HFFc6 (cell line): ENCODE results near the gene SOX6. TPM values are rescaled to one million over a fixed set of nuclear protein-coding genes. Genes with fewer than 3 reads are reported as not detected.

Source experiments
- DNase-seq: peaks from one replicate; pipeline ENCODE4 v3.0.0-alpha.2; 2018
- H3K27ac Mint-ChIP-seq: 2 replicates; pipeline ENCODE4 v1.8.0; 2020; ENCODE audit warnings: mild to moderate bottlenecking, mixed read lengths
- H3K27me3 Mint-ChIP-seq: 2 replicates; pipeline ENCODE4 v1.8.0; 2021; ENCODE audit warnings: mild to moderate bottlenecking, moderate library complexity, mixed read lengths; ENCODE audit not compliant: insufficient read depth
- H3K36me3 Mint-ChIP-seq: 2 replicates; pipeline ENCODE4 v1.8.0; 2021; ENCODE audit warnings: low read depth, mixed read lengths
- H3K4me1 Mint-ChIP-seq: 2 replicates; pipeline ENCODE4 v1.8.0; 2020; ENCODE audit warnings: low read depth, mixed read lengths
- H3K4me3 Mint-ChIP-seq: 2 replicates; pipeline ENCODE4 v1.8.0; 2020; ENCODE audit warnings: mild to moderate bottlenecking, moderate library complexity, mixed read lengths
- H3K9me3 Mint-ChIP-seq: 2 replicates; pipeline ENCODE4 v1.8.0; 2020; ENCODE audit warnings: mild to moderate bottlenecking, mixed read lengths
- CTCF ChIP-seq: fragments of 200-600 bp; sonication (generic); IDR thresholded peaks from 2 replicates; pipeline ENCODE4 v1.5.0; 2021; ENCODE audit warnings: antibody characterized with exemption, mild to moderate bottlenecking
- total RNA-seq, 6 experiments: library from RNA; stranded (reverse); fragmentation: NEBNext Ultra II Directional; extraction: Animal tissue kit (Norgen Biotek cat#: 25700); gene quantifications; 2 replicates in 1 of 6; 3 replicates in 5 of 6; pipeline ENCODE4 v1.2.3, GENCODE V29; 2021

The SOX6 gene
- total RNA-seq, 6 experiments from 2014 or later = 0.66 to 6.5 (median 1.4) TPM

DNA sequence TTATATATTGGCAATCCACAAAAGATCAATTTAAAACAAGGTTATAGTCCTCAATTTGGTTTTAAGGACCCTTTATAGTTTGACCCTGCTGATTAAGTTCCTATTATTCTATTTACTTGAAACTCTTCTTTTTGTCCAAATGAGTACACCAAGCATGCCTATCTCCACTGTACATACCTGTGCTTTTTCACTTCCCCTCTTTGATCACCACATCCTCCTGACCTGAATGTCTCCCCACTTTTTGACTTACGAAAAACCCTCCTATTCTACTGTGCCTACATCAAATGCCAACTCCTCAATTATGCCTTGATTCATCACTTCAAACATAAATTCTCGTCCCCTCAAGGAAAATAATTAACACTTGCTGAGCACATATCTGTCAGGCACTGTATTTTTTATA lies 113.5 kb downstream of the SOX6 start:
- Mint-ChIP-seq H3K4me1 (peaks cover 12% of the 10 kb centered on the region; the same call in 1 of the 2 replicates), H3K9me3 (peaks cover 6% of the 10 kb centered on the region), H3K4me3 (no peak overlapping the region), H3K27ac (no peak overlapping the region), H3K36me3 (0 out of 2 replicates have a peak, but pooled peaks cover 5% of the 10 kb centered on the region), H3K27me3 (no peaks in the 10 kb centered on the region)
- DNase-seq = no peak
- no peak for TF ChIP-seq CTCF

DNA sequence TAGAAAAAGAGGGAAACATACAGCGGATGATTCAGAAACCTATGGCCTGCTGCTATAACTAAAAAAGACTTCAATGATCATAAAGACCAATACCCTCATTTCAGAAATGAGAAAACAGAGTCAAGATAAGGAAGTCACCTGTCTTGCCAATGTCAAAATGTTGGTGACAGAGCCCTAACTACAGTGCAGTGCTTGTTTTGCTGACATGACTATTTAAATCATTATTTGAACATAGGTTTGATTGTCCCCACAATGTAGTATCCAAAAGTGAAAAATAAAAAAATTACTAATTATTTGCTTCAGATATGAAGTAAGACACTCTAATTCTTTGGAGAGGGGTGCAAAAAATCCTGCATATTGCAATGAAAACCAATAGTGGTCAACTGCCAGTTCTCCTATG lies 115.7 kb downstream of the SOX6 start:
- Mint-ChIP-seq H3K9me3 (no peaks in the 10 kb centered on the region; the same call in 1 of the 2 replicates), H3K27ac (no peak overlapping the region), H3K36me3 (no peaks in the 10 kb centered on the region), H3K4me3 (no peak overlapping the region), H3K4me1 (peaks cover 12% of the 10 kb centered on the region; the same call in 1 of the 2 replicates), H3K27me3 (peaks cover 1% of the 10 kb centered on the region; the same call in 1 of the 2 replicates)
- no peak for TF ChIP-seq CTCF
- DNase-seq = no peak

GRCh38 chr11:16239141-16240105 lies 116.9 kb downstream of the SOX6 start:
- H3K36me3 Mint-ChIP-seq = no peaks in the 10 kb centered on the region
- no peaks in the 10 kb centered on the region; the same call in 1 of the 2 replicates for H3K9me3 Mint-ChIP-seq
- peaks cover 1% of the 10 kb centered on the region; the same call in 1 of the 2 replicates for H3K27me3 Mint-ChIP-seq
- peaks cover 12% of the 10 kb centered on the region; the same call in 1 of the 2 replicates for H3K4me1 Mint-ChIP-seq
- H3K27ac Mint-ChIP-seq = no peak overlapping the region
- no peak for TF ChIP-seq CTCF
- no peak for DNase-seq
- H3K4me3 Mint-ChIP-seq = peak overlapping the region; percentile 1; the same call in 1 of the 2 replicates

DNA sequence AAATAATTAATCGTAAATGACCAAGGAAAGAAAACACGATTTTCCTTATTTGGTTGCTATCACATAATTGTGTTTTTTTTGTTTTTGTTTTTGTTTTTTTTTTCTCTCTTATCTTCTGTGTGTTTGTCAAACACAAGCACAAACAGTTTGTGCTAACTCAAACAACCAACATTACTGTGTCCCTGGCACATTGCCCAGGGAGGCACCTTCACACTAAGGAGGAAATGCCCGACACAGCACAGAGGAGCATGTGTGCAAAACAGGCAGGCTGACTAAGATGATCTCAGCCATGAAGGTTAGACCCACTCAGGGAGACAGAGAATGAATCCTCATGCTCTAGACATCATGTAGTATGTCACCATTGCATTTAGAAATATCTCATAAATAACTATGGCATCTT lies 130.1 kb downstream of the SOX6 start:
- peak; percentile 41 for DNase-seq
- no peak overlapping the region for H3K27ac Mint-ChIP-seq

GRCh38 chr11:16225623-16226022 lies 130.7 kb downstream of the SOX6 start:
- no peak for TF ChIP-seq CTCF
- H3K9me3 Mint-ChIP-seq = no peaks in the 10 kb centered on the region; the same call in 1 of the 2 replicates
- no peak overlapping the region for H3K27ac Mint-ChIP-seq
- H3K36me3 Mint-ChIP-seq = no peaks in the 10 kb centered on the region
- peaks cover 8% of the 10 kb centered on the region; the same call in 1 of the 2 replicates for H3K4me1 Mint-ChIP-seq
- no peaks in the 10 kb centered on the region; the same call in 1 of the 2 replicates for H3K27me3 Mint-ChIP-seq
- no peak for DNase-seq
- no peak overlapping the region for H3K4me3 Mint-ChIP-seq

More for the DNA sequence above, 130.1 kb downstream of the SOX6 start:
- no peak for TF ChIP-seq CTCF
- H3K9me3 Mint-ChIP-seq = no peaks in the 10 kb centered on the region; the same call in 1 of the 2 replicates
- H3K36me3 Mint-ChIP-seq = no peaks in the 10 kb centered on the region
- H3K4me1 Mint-ChIP-seq = peaks cover 8% of the 10 kb centered on the region; the same call in 1 of the 2 replicates
- no peak overlapping the region for H3K4me3 Mint-ChIP-seq
- no peaks in the 10 kb centered on the region; the same call in 1 of the 2 replicates for H3K27me3 Mint-ChIP-seq
